Keratinocyte (primary cell): Measurements from ENCODE around the gene NUDT1.

Experiments used
- EZH2 ChIP-seq: IDR thresholded peaks from one replicate; pipeline ENCODE4 v1.6.1; 2012; ENCODE audit warnings: inconsistent platforms, mild to moderate bottlenecking, low read length, moderate library complexity
- TF ChIP-seq, protein P1 (sequence below), 3 experiments: IDR thresholded peaks in 1 of 3; conservative IDR thresholded peaks in 1 of 3; optimal IDR thresholded peaks in 1 of 3; 2 replicates in 2 of 3; 3 replicates in 1 of 3; pipeline versions ENCODE3 to v1.5.1; 2011; ENCODE audit warnings: low read length in 3 of 3, mild to moderate bottlenecking in 3 of 3, moderate library complexity in 2 of 3, control low read depth in 1 of 3, inconsistent platforms in 1 of 3; ENCODE audit not compliant: insufficient read depth in 2 of 3; ENCODE audit errors: extremely low read depth in 1 of 3

DNA sequence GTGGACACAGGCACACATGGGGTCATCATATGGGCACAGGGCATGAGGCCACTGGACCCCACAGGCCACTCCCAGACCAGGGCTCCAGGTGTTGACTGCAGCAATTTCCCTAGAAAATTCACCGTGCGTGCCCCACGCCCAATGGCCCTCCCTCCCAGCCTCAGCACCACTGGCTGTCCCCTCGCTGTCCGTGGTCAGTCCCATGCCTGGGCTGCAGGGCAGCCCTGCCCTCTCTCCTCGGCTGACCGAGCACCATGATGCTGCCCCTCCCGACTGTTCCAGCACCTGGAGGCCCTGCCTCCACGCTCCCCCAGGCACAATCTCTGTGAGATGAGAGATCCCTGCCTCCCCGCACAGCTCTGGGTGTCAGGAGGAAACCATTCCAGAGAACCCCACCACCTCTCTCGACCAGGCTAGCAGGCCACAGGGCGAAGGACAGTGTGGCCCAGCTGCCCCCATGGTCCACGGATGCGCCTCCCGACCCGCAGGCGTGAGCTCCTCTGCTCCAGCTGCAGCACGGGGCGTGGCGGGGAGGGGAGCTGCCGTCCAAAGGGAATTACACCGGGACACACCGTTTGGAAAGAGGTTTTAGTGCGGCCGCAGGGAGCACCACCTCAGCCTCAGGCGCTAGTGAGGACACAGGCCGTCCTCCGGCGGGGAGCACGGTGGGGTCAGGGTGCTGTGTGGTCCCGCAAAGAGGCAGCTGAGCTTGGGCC is 12.6 kb downstream of the NUDT1 start:
- TF ChIP-seq, protein P1, sequence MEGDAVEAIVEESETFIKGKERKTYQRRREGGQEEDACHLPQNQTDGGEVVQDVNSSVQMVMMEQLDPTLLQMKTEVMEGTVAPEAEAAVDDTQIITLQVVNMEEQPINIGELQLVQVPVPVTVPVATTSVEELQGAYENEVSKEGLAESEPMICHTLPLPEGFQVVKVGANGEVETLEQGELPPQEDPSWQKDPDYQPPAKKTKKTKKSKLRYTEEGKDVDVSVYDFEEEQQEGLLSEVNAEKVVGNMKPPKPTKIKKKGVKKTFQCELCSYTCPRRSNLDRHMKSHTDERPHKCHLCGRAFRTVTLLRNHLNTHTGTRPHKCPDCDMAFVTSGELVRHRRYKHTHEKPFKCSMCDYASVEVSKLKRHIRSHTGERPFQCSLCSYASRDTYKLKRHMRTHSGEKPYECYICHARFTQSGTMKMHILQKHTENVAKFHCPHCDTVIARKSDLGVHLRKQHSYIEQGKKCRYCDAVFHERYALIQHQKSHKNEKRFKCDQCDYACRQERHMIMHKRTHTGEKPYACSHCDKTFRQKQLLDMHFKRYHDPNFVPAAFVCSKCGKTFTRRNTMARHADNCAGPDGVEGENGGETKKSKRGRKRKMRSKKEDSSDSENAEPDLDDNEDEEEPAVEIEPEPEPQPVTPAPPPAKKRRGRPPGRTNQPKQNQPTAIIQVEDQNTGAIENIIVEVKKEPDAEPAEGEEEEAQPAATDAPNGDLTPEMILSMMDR (optimal IDR thresholded peaks at IDR 0.05 in 1 of 3, IDR thresholded peaks at IDR 0.05 in 1 of 3, conservative IDR thresholded peaks at IDR 0.05 in 1 of 3; ENCODE audit: extremely low read depth in 1 of 3, insufficient read depth in 2 of 3, low read length in 3 of 3) = no peak
- no peak for TF ChIP-seq EZH2
